Lung (tissue), 12 donors: ENCODE results near the gene FAM3D. TPM values are rescaled to one million over a fixed set of nuclear protein-coding genes. Genes with fewer than 3 reads are reported as not detected.

ENCODE experiments used
- ATAC-seq: fragments of 200-7000 bp; cut with Tn5 transposase; one replicate; pipeline ENCODE4 v1.9.1; 2020; ENCODE audit warnings: moderate number of reproducible peaks; ENCODE audit not compliant: insufficient read depth, low FRiP score
- DNase-seq, 3 donors: peaks; one replicate each; pipeline ENCODE4 v3.0.0-alpha.2; 2013 to 2017
- H3K27ac ChIP-seq, 2 donors: one replicate each; pipeline ENCODE4 v1.5.1; 2013; ENCODE audit warnings: mild to moderate bottlenecking in 2 of 2, moderate library complexity in 2 of 2, control low read depth in 1 of 2, inconsistent platforms in 1 of 2, low read depth in 1 of 2, low read length in 1 of 2
- H3K27me3 ChIP-seq, 3 donors: one replicate each; pipeline ENCODE4 v1.5.1; 2013; ENCODE audit warnings: low read length in 2 of 3; ENCODE audit not compliant: control insufficient read depth in 3 of 3, insufficient read depth in 3 of 3
- H3K36me3 ChIP-seq, 4 donors: one replicate each; pipeline ENCODE4 v1.5.1; 2013; ENCODE audit warnings: low read length in 4 of 4, mild to moderate bottlenecking in 1 of 4, moderate library complexity in 1 of 4; ENCODE audit not compliant: control insufficient read depth in 4 of 4, insufficient read depth in 4 of 4
- H3K4me1 ChIP-seq, 5 donors: one replicate each; pipeline ENCODE4 v1.5.1; 2013; ENCODE audit warnings: low read length in 5 of 5, mild to moderate bottlenecking in 2 of 5, moderate library complexity in 1 of 5; ENCODE audit not compliant: control insufficient read depth in 5 of 5, insufficient read depth in 5 of 5
- H3K4me3 ChIP-seq: one replicate; pipeline ENCODE4 v1.5.1; 2013; ENCODE audit warnings: mild to moderate bottlenecking, control low read depth, moderate library complexity
- H3K9ac ChIP-seq, 2 donors: one replicate each; pipeline ENCODE4 v1.5.1; 2013; ENCODE audit warnings: low read length in 2 of 2, control low read depth in 1 of 2; ENCODE audit not compliant: insufficient read depth in 1 of 2
- H3K9me3 ChIP-seq, 4 donors: one replicate each; pipeline ENCODE4 v1.5.1; 2013; ENCODE audit warnings: low read length in 3 of 4, mild to moderate bottlenecking in 1 of 4, moderate library complexity in 1 of 4; ENCODE audit not compliant: control insufficient read depth in 4 of 4, insufficient read depth in 3 of 4
- WGBS, 2 donors: extraction: QIAGEN DNeasy Blood & Tissue Kit; methylation state at CpG; one replicate each; pipeline ENCODE4 v1.1.7; 2013; 5-methylcytosine and 5-hydroxymethylcytosine counted together
- polyA plus RNA-seq, 2 donors: library from polyadenylated mRNA; stranded (reverse); fragments of 200-250 nt; gene quantifications; one replicate each; pipeline ENCODE4 v1.2.1, GENCODE V29; 2013
- total RNA-seq, 2 donors: library from RNA; depleted of rRNA in 1 of 2; stranded (reverse); fragments of >200 nt in 1 of 2; gene quantifications; one replicate each; pipeline ENCODE4 v1.2.1, GENCODE V29; 2014 to 2021
- TF ChIP-seq, protein P1 (sequence below): IDR thresholded peaks from 2 replicates; pipeline ENCODE4 v1.5.1; 2012; ENCODE audit warnings: mild to moderate bottlenecking; ENCODE audit errors: control extremely low read depth, extremely low read depth
- donor health status: control.
- donor health status: control.
- donor health status: Bipolar disorder and iron deficiency.
- donor health status: healthy.
- donor health status: DM: yes; HTN: yes; CAD: no.

Gene FAM3D
- total and polyA plus RNA-seq, 4 donors = 3.2 to 15.1 (median 11.6) TPM

DNA sequence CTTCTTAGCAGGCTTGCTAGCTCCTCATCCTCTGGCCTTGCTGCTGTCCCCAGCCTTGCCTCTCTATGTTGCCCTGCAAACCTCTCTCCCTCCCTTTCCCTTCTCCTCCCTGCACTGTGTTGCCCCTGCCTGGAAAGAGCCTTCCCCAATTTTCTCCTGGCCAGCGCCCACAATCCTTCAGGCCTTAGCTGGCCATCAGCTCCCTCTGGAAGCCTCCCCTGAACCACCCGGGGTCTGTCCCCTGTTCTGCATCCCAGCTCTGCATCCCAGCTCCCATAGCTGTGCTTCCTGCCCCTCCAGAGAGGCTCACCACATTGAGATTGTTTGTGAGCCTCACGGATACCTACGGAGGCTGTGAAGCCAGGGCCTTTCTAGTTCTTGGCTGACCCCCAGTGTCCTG, 23.7 kb downstream of the FAM3D start:
- 91 to 93% methylated on average over 4 of the region's 4 CpGs for WGBS, 2 donors

DNA sequence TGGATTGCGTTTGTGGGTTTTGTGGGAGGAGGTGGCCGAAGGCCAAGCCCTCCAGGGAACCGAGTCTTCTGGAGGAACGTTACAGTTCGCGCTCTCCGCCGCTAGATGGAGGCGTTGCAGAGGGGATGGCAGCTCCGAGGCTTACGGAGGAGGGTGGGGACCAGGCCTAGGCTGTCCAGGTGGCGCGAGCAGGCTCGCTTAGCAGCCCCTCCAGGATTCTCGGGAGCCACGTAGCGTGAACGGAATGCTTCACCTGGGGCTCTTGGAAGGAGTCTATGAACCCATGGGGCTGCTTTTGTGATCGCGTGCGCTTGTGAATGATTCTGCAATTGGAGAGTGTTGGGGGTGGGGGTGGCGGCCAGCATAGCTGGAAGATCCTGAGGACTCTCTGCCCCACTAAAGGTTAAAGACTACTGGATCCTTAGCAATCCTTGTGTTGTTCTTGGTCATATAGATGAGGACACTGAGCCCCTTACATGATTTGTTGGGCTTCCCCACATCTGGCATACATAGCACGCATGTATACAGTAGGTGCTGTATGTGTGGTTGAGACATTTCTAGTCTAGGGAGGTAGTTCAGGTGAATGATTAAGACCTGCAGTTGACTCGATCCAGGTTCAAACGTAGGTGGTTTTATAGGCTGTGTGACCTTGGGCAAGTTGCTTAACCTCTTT, 25.7 kb downstream of the FAM3D start:
- no peak overlapping the region for H3K27ac ChIP-seq
- TF ChIP-seq, protein P1, sequence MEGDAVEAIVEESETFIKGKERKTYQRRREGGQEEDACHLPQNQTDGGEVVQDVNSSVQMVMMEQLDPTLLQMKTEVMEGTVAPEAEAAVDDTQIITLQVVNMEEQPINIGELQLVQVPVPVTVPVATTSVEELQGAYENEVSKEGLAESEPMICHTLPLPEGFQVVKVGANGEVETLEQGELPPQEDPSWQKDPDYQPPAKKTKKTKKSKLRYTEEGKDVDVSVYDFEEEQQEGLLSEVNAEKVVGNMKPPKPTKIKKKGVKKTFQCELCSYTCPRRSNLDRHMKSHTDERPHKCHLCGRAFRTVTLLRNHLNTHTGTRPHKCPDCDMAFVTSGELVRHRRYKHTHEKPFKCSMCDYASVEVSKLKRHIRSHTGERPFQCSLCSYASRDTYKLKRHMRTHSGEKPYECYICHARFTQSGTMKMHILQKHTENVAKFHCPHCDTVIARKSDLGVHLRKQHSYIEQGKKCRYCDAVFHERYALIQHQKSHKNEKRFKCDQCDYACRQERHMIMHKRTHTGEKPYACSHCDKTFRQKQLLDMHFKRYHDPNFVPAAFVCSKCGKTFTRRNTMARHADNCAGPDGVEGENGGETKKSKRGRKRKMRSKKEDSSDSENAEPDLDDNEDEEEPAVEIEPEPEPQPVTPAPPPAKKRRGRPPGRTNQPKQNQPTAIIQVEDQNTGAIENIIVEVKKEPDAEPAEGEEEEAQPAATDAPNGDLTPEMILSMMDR = peak; percentile 79
- ATAC-seq (peak; percentile 82), DNase-seq (peak; percentile 75 to 79 (median 78))
- no peaks in the 10 kb centered on the region for H3K36me3 ChIP-seq
- no peaks in the 10 kb centered on the region for H3K9me3 ChIP-seq
- no peak overlapping the region for H3K4me3 ChIP-seq
- H3K9ac ChIP-seq = no peak overlapping the region
- no peaks in the 10 kb centered on the region for H3K4me1 ChIP-seq
- WGBS, 2 donors = 22 to 24% methylated on average over 25 of the region's 25 CpGs
- H3K27me3 ChIP-seq = no peaks in the 10 kb centered on the region

More for the DNA sequence above, 23.7 kb downstream of the FAM3D start:
- Histone ChIP-seq H3K9ac (no peak overlapping the region), H3K36me3 (no peaks in the 10 kb centered on the region), H3K27ac (no peak overlapping the region), H3K4me1 (peaks cover 0 to 8% (median 0%) of the 10 kb centered on the region in 5 donors), H3K27me3 (no peaks in the 10 kb centered on the region), H3K9me3 (peaks cover 0 to under 1% (median 0%) of the 10 kb centered on the region in 4 donors), H3K4me3 (no peak overlapping the region)
- ATAC-seq (no peak), DNase-seq (no peak)
- TF ChIP-seq, protein P1 = no peak

DNA sequence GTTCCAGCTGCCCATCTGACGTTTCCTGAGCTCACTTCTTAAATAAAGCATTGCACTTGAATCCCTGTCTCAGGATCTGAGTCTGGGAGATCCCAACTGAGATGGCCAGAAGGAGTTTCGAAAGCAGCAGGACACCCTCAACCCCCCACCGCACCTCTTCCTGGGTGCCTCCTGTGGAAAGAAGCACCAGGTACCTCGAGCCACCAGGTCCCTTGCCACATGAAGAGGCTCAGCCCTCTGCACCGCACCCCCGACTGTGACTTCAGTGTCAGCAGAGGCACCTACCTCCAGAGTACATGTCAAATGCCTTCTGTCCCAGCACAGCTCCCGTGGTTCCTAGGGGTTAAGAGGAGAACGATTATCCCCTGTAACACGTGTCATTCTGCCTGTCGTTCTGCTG, 26.7 kb downstream of the FAM3D start:
- Histone ChIP-seq H3K9me3 (no peaks in the 10 kb centered on the region), H3K27ac (no peak overlapping the region), H3K9ac (no peak overlapping the region), H3K4me1 (no peaks in the 10 kb centered on the region), H3K27me3 (no peaks in the 10 kb centered on the region), H3K36me3 (no peaks in the 10 kb centered on the region), H3K4me3 (no peak overlapping the region)
- ATAC-seq (no peak), DNase-seq (no peak)
- WGBS, 2 donors = 91% methylated on average over 10 of the region's 10 CpGs
- TF ChIP-seq, protein P1 = no peak

DNA sequence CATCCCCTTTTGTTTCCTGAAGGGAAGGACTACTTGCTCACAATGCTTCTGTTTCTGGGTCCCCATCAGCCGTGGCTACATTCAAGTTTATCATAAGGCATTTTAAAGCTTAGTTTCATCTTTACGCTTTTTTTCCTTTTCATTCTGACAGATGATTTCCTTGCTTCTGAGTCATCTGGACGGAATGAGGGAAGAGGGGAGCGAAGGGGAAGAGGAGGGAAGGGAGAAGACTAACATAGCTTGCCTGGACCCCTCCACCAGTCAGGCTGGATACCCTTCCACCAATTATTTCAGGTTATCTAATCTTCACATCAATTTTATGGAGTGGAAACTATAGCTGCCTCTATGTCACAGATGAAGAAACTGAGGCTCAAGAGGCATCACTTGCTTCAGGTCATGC, 27.6 kb downstream of the FAM3D start:
- Histone ChIP-seq H3K27me3 (no peaks in the 10 kb centered on the region), H3K9me3 (no peaks in the 10 kb centered on the region), H3K27ac (no peak overlapping the region), H3K4me1 (no peaks in the 10 kb centered on the region), H3K4me3 (no peak overlapping the region), H3K9ac (no peak overlapping the region), H3K36me3 (no peaks in the 10 kb centered on the region)
- TF ChIP-seq, protein P1 = no peak
- no peak for ATAC-seq
- WGBS, 2 donors = 76 to 78% methylated on average over 4 of the region's 4 CpGs
- no peak for DNase-seq
